ENCODE data around the gene DRG2. TPM values are rescaled to one million over a fixed set of nuclear protein-coding genes. Genes with fewer than 3 reads are reported as not detected.

Gene DRG2
- total and polyA plus RNA-seq, 2 of the 8 experiments (the other 6 are each of a cell fraction or from before 2014, with no cell fraction given): 44.6 to 47.8 TPM

DNA sequence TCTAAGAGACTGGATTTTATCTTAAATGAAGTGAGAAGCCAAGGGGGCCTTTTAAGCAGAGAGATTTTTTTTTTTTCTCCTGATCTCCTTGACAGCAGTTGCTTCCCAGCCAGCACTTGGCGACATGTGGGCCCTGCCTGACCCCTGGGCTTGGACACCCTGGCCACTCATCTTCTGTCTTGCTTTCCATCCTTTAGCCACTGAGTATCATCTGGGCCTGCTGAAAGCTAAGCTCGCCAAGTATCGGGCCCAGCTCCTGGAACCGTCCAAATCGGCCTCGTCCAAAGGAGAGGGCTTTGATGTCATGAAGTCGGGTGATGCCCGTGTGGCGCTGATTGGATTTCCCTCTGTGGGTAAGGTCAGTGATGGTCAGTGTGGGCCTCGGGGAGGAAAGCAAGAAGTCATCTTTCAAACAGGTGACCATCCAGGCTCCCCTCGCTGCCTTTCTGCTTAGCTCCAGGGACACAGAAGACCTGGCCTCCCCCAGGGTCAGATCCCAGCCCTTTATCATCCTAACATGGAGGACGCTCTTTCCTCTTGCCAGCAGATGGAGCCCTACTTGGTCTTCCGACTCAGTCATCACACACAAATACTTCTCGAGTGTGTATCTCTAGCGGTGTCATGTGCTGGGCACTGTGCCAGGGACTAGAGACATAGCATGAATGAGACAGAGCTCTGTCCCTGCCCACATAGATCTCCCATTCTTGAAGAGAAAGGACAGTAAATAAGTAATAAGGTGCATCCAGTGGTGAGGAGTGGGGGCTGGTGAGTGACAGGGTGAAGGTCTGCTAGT lies 6.1 kb downstream of the DRG2 start (continued):
- TF ChIP-seq CTCF (IDR thresholded peaks at IDR 0.05; ENCODE audit: control extremely low read depth in 1 of 3, insufficient read depth in 1 of 3, low read depth in 1 of 3, low read length in 3 of 3) (peak; percentile 39 to 76 (median 55); a peak in 3 of 4 replicates), GTF2F1 (IDR thresholded peaks at IDR 0.05; ENCODE audit: borderline replicate concordance, low read depth, low read length) (no peak), SIN3A (conservative IDR thresholded peaks at IDR 0.05 in 1 of 2, IDR thresholded peaks at IDR 0.05 in 1 of 2; ENCODE audit: low read depth in 1 of 2, low read length in 2 of 2) (no peak), E2F6 (IDR thresholded peaks at IDR 0.05) (no peak)
